Mucosa of descending colon (tissue), 3 donors: ENCODE measurements around the gene NHLH2. TPM values are rescaled to one million over a fixed set of nuclear protein-coding genes. Genes with fewer than 3 reads are reported as not detected.

Source experiments
- ATAC-seq: fragments of 200-7000 bp; cut with Tn5 transposase; one replicate; pipeline ENCODE4 v1.9.1; 2020; ENCODE audit warnings: mild to moderate bottlenecking, moderate library complexity
- DNase-seq, 3 donors: peaks; one replicate each; pipeline ENCODE4 v3.0.0-alpha.2; 2020
- H3K36me3 ChIP-seq: fragments of 200-600 bp; one replicate; pipeline ENCODE4 v1.8.0; 2021; ENCODE audit warnings: low read depth, mild to moderate bottlenecking
- H3K4me1 ChIP-seq: fragments of 200-600 bp; one replicate; pipeline ENCODE4 v1.8.0; 2021; ENCODE audit warnings: low read depth, mild to moderate bottlenecking
- H3K4me3 ChIP-seq: fragments of 200-600 bp; one replicate; pipeline ENCODE4 v1.8.0; 2021; ENCODE audit warnings: mild to moderate bottlenecking
- H3K9me3 ChIP-seq: fragments of 200-600 bp; one replicate; pipeline ENCODE4 v1.8.0; 2021; ENCODE audit warnings: mild to moderate bottlenecking
- CTCF ChIP-seq: fragments of 200-600 bp; IDR thresholded peaks from one replicate; pipeline ENCODE4 v1.8.0; 2022; ENCODE audit warnings: antibody characterized with exemption, mild to moderate bottlenecking
- intact Hi-C, 2 donors: fragments of 100-400 bp; cut with DNase I in 1 of 2; cut with micrococcal nuclease in 1 of 2; formaldehyde crosslinking; loops; one replicate each; pipeline versions ENCODE4 v1.11.0 to v1.11.1; 2022; cut with DNase I, micrococcal nuclease
- total RNA-seq, 3 donors: library from RNA; stranded (reverse); fragmentation: NEBNext Ultra II Directional in 2 of 3; extraction: Animal tissue kit (Norgen Biotek cat#: 25700) in 2 of 3; gene quantifications; one replicate each; pipeline versions ENCODE4 v1.2.1 to v1.2.4, GENCODE V29; 2021 to 2023
- donor health status: DM: no; HTN: no; CAD: no; lungs with moderate emphysema.
- donor health status: DM: no; HTN: no; CAD: no.
- donor health status: DM: no; HTN: yes; CAD: no.

The NHLH2 gene
- total RNA-seq, 3 donors from 2014 or later: not detected

- no peaks in the 10 kb centered on the region for H3K9me3 ChIP-seq
- intact Hi-C loops: no loop called here
- H3K4me1 ChIP-seq: peaks cover 11% of the 10 kb centered on the region
- ATAC-seq: no peak
- no peak for TF ChIP-seq CTCF
- no peak for DNase-seq
- no peaks in the 10 kb centered on the region for H3K36me3 ChIP-seq
- no peak overlapping the region for H3K4me3 ChIP-seq
Observed at GRCh38 chr1:115814685-115815398, 26.1 kb downstream of the NHLH2 start.

GRCh38 chr1:115813727-115814126 is 27.2 kb downstream of the NHLH2 start:
- Histone ChIP-seq H3K4me1 (peaks cover 13% of the 10 kb centered on the region), H3K4me3 (no peak overlapping the region), H3K9me3 (no peaks in the 10 kb centered on the region), H3K36me3 (no peaks in the 10 kb centered on the region)
- TF ChIP-seq CTCF: no peak
- intact Hi-C loops: no loop called here
- ATAC-seq (no peak), DNase-seq (no peak)

- Histone ChIP-seq H3K4me3 (no peak overlapping the region), H3K9me3 (no peaks in the 10 kb centered on the region), H3K36me3 (no peaks in the 10 kb centered on the region), H3K4me1 (peaks cover 13% of the 10 kb centered on the region)
- ATAC-seq (peak; percentile 92), DNase-seq (peak; percentile 73 to 81 (median 77))
- intact Hi-C loops: no loop called here
- TF ChIP-seq CTCF: no peak
Observed at GRCh38 chr1:115811140-115811828, 29.6 kb downstream of the NHLH2 start.

GRCh38 chr1:115810609-115811008 is 30.3 kb downstream of the NHLH2 start:
- no peaks in the 10 kb centered on the region for H3K9me3 ChIP-seq
- intact Hi-C loops: no loop called here
- no peak for TF ChIP-seq CTCF
- H3K36me3 ChIP-seq: no peaks in the 10 kb centered on the region
- H3K4me1 ChIP-seq: peaks cover 13% of the 10 kb centered on the region
- no peak for DNase-seq
- ATAC-seq: peak; percentile 45
- no peak overlapping the region for H3K4me3 ChIP-seq

- ATAC-seq: no peak
- no peak for TF ChIP-seq CTCF
- intact Hi-C loops: loop anchor here in 1 of 2 donors (5.0 kb wide), 1 partner anchor 172 kb away; no protein-coding TSS in a partner anchor
Observed at GRCh38 chr1:115809847-115810246, 31.1 kb downstream of the NHLH2 start.

More at GRCh38 chr1:115809847-115810246, 31.1 kb downstream of the NHLH2 start:
- Histone ChIP-seq H3K4me3 (no peak overlapping the region), H3K36me3 (no peaks in the 10 kb centered on the region), H3K9me3 (no peaks in the 10 kb centered on the region), H3K4me1 (peaks cover 13% of the 10 kb centered on the region)
- no peak for DNase-seq
